OCI-LY7 (cell line): ENCODE data around the gene DYNC1I1.

Source experiments
- EZH2phosphoT487 ChIP-seq: fragments of 200-600 bp; sonication (generic); IDR thresholded peaks from 2 replicates; pipeline ENCODE4 v1.6.1; 2018; ENCODE audit warnings: low read depth, borderline replicate concordance, mild to moderate bottlenecking, mixed run types, antibody characterized with exemption, low read length, moderate library complexity, mixed read lengths
- TF ChIP-seq, protein P1 (sequence below): fragments of 200-600 bp; sonication (generic); conservative IDR thresholded peaks from 2 replicates; pipeline ENCODE4 v1.5.1; 2014; ENCODE audit warnings: mild to moderate bottlenecking, antibody characterized with exemption, low read length, moderate library complexity, mixed read lengths

DNA sequence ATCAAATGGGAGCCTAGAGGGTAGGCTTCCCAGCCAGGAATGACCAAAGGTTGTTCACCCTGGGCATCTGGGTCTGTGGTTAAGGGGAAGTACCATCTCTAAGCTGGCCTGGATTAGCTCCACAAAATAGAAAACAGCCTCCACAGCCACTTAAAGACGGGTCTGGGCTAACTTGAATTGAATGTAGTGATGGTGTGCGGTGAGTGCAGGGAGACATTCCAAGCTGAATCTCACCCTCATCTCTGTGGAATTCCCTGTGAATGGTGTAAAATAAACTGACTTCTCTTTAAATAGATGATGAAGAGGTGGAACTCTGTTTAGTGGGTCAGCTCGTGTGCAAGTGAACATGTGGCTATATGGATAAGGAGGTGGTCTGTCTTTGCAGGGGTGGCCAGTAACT is 251.0 kb downstream of the DYNC1I1 start:
- TF ChIP-seq, protein P1, sequence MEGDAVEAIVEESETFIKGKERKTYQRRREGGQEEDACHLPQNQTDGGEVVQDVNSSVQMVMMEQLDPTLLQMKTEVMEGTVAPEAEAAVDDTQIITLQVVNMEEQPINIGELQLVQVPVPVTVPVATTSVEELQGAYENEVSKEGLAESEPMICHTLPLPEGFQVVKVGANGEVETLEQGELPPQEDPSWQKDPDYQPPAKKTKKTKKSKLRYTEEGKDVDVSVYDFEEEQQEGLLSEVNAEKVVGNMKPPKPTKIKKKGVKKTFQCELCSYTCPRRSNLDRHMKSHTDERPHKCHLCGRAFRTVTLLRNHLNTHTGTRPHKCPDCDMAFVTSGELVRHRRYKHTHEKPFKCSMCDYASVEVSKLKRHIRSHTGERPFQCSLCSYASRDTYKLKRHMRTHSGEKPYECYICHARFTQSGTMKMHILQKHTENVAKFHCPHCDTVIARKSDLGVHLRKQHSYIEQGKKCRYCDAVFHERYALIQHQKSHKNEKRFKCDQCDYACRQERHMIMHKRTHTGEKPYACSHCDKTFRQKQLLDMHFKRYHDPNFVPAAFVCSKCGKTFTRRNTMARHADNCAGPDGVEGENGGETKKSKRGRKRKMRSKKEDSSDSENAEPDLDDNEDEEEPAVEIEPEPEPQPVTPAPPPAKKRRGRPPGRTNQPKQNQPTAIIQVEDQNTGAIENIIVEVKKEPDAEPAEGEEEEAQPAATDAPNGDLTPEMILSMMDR, result no peak
- no peak for TF ChIP-seq EZH2phosphoT487
